ENCODE measurements around the gene ZNF582.
A peak's percentile ranks its signal among the peaks of the same experiment; 100 is the strongest.
"Not testable (repeated sequence)": the region's sequence is repeated elsewhere in the genome, so short reads cannot be mapped to it uniquely, and the experiment has no call there.

The ZNF582 gene

GRCh38 chr19:56355517-56355916 is 37.8 kb downstream of the ZNF582 start:
- DNase-seq (ENCODE audit: low read depth in 2 of 3, low spot score in 1 of 3), result no peak

GRCh38 chr19:56351208-56351607 is 42.1 kb downstream of the ZNF582 start:
- DNase-seq (ENCODE audit: low read depth in 2 of 3, low spot score in 1 of 3), result no peak

- peak in 2 of 3 donors; percentile 26 to 59 for DNase-seq (ENCODE audit: low read depth in 2 of 3, low spot score in 1 of 3)
These were observed 42.8 kb downstream of the ZNF582 start for GRCh38 chr19:56350416-56351045.

GRCh38 chr19:56348289-56348877 is 45.0 kb downstream of the ZNF582 start:
- DNase-seq (ENCODE audit: low read depth in 2 of 3, low spot score in 1 of 3), result peak in 1 of 3 donors; percentile 34

- DNase-seq (ENCODE audit: low read depth in 2 of 3, low spot score in 1 of 3), result no peak
These were observed 46.1 kb downstream of the ZNF582 start for GRCh38 chr19:56347163-56347778.

- DNase-seq (ENCODE audit: low read depth in 2 of 3, low spot score in 1 of 3), result no peak
These were observed 51.4 kb downstream of the ZNF582 start for GRCh38 chr19:56341948-56342347.

GRCh38 chr19:56339031-56339430 is 54.3 kb downstream of the ZNF582 start:
- not testable (repeated sequence) for DNase-seq (ENCODE audit: low read depth in 2 of 3, low spot score in 1 of 3)

- not testable (repeated sequence) for DNase-seq (ENCODE audit: low read depth in 2 of 3, low spot score in 1 of 3)
These were observed 56.3 kb downstream of the ZNF582 start for GRCh38 chr19:56337077-56337476.

- DNase-seq (ENCODE audit: low read depth in 2 of 3, low spot score in 1 of 3), result not testable (repeated sequence)
These were observed 58.0 kb downstream of the ZNF582 start for GRCh38 chr19:56335371-56335770.

- peak in 1 of 3 donors; percentile 14 for DNase-seq (ENCODE audit: low read depth in 2 of 3, low spot score in 1 of 3)
These were observed 59.8 kb downstream of the ZNF582 start for GRCh38 chr19:56333506-56333905.

Measured in stimulated activated CD4-positive, alpha-beta T cell treated with anti-CD3 and anti-CD28 coated beads, Interleukin-12 subunit alpha, Interleukin-12 subunit beta, amount 100 ng/mL, for 48 hours (primary cell).